Natural killer cell (primary cell): ENCODE data around the gene DMBX1. TPM values are rescaled to one million over a fixed set of nuclear protein-coding genes. Genes with fewer than 3 reads are reported as not detected.

Source experiments
- ATAC-seq, 3 donors: fragments of 150-1000 bp in 2 of 3; fragments of 200-7000 bp in 1 of 3; cut with Tn5 transposase; 1 replicate in 1 of 3; 2 replicates in 2 of 3; pipeline ENCODE4 v1.10.0; 2021; ENCODE audit warnings: mild to moderate bottlenecking in 2 of 3, moderate library complexity in 2 of 3
- DNase-seq, 2 donors: peaks; one replicate each; pipeline versions ENCODE4 v3.0.0 to v3.0.0-alpha.2; 2013 to 2021; ENCODE audit warnings: mixed read lengths in 1 of 2
- H3K27ac ChIP-seq: one replicate; pipeline ENCODE4 v1.5.1; 2013; ENCODE audit warnings: mild to moderate bottlenecking, low read length
- H3K27me3 ChIP-seq: one replicate; pipeline ENCODE4 v1.6.1; 2013; ENCODE audit warnings: low read length; ENCODE audit not compliant: control insufficient read depth, insufficient read depth
- H3K36me3 ChIP-seq: one replicate; pipeline ENCODE4 v1.6.1; 2013; ENCODE audit warnings: low read length; ENCODE audit not compliant: control insufficient read depth, insufficient read depth
- H3K4me1 ChIP-seq: one replicate; pipeline ENCODE4 v1.6.1; 2013; ENCODE audit warnings: low read length; ENCODE audit not compliant: control insufficient read depth, insufficient read depth
- H3K4me3 ChIP-seq: one replicate; pipeline ENCODE4 v1.5.1; 2013; ENCODE audit warnings: low read length
- H3K9me3 ChIP-seq: one replicate; pipeline ENCODE4 v1.6.1; 2013; ENCODE audit warnings: low read length; ENCODE audit not compliant: control insufficient read depth, insufficient read depth
- H3K27ac Mint-ChIP-seq, 2 donors: one replicate each; pipeline ENCODE4 v1.8.0; 2022; ENCODE audit warnings: mild to moderate bottlenecking in 2 of 2, mixed read lengths in 2 of 2, moderate library complexity in 1 of 2
- H3K27me3 Mint-ChIP-seq, 2 donors: one replicate each; pipeline ENCODE4 v1.8.0; 2022; ENCODE audit warnings: low read depth in 2 of 2, mixed read lengths in 2 of 2
- H3K36me3 Mint-ChIP-seq: one replicate; pipeline ENCODE4 v1.8.0; 2022; ENCODE audit warnings: mixed read lengths
- H3K4me1 Mint-ChIP-seq, 2 donors: one replicate each; pipeline ENCODE4 v1.8.0; 2022; ENCODE audit warnings: mixed read lengths in 2 of 2
- H3K4me3 Mint-ChIP-seq: one replicate; pipeline ENCODE4 v1.8.0; 2022; ENCODE audit warnings: mild to moderate bottlenecking, moderate library complexity, mixed read lengths
- H3K9me3 Mint-ChIP-seq, 2 donors: one replicate each; pipeline ENCODE4 v1.8.0; 2022; ENCODE audit warnings: mixed read lengths in 2 of 2
- WGBS: methylation state at CpG from one replicate; pipeline ENCODE4 v1.1.7; 2013; ENCODE audit warnings: missing lambda C conversion rate; ENCODE audit not compliant: insufficient coverage; 5-methylcytosine and 5-hydroxymethylcytosine counted together
- intact Hi-C: fragments of 100-400 bp; cut with micrococcal nuclease; formaldehyde crosslinking; loops from one replicate; pipeline ENCODE4 v1.14.2; 2022
- total RNA-seq, 4 donors: library from RNA; stranded (reverse); fragments of 120-200 nt in 1 of 4; gene quantifications; one replicate each; pipeline versions ENCODE4 v1.2.3 to v1.2.4, GENCODE V29; 2013 to 2022
- TF ChIP-seq, protein P1 (sequence below): fragments of 200-600 bp; IDR thresholded peaks from one replicate; pipeline ENCODE4 v1.8.0; 2022; ENCODE audit warnings: antibody characterized with exemption

DMBX1 gene
- total RNA-seq, 3 donors from 2014 or later (not counting 1 experiment from before 2014, with no cell fraction given): not detected

DNA sequence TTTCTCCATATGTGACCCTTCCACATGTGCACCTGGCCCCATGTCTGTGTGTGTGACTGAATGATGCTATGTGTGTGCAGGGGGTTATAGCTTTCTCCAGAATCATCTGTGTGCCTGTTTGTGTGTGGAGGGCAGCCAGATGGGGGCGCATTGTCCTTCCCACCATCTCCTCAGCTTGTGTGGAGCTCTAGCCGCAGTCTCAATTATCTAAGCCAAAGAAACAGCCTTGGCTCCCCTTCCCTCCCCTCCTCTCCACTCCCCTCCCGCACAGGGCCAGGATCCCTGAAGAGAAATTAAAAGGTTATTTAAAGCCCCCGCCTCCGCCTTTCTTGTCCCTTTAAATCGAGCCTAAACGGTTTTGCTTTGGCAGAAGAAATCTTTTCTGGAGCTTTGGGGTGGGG is 1.8 kb upstream of the DMBX1 start:
- Histone ChIP-seq H3K27me3 (peaks cover 37% of the 10 kb centered on the region), H3K36me3 (no peaks in the 10 kb centered on the region), H3K4me3 (no peak overlapping the region), H3K9me3 (no peaks in the 10 kb centered on the region), H3K27ac (no peak overlapping the region), H3K4me1 (peaks cover 7% of the 10 kb centered on the region)
- intact Hi-C loops: no loop called here
- Mint-ChIP-seq H3K9me3 (no peaks in the 10 kb centered on the region), H3K4me3 (no peak overlapping the region), H3K27me3 (peaks cover 75 to 78% of the 10 kb centered on the region in 2 donors), H3K4me1 (peaks cover 6 to 12% of the 10 kb centered on the region in 2 donors), H3K27ac (no peak overlapping the region), H3K36me3 (no peaks in the 10 kb centered on the region)
- TF ChIP-seq, protein P1, sequence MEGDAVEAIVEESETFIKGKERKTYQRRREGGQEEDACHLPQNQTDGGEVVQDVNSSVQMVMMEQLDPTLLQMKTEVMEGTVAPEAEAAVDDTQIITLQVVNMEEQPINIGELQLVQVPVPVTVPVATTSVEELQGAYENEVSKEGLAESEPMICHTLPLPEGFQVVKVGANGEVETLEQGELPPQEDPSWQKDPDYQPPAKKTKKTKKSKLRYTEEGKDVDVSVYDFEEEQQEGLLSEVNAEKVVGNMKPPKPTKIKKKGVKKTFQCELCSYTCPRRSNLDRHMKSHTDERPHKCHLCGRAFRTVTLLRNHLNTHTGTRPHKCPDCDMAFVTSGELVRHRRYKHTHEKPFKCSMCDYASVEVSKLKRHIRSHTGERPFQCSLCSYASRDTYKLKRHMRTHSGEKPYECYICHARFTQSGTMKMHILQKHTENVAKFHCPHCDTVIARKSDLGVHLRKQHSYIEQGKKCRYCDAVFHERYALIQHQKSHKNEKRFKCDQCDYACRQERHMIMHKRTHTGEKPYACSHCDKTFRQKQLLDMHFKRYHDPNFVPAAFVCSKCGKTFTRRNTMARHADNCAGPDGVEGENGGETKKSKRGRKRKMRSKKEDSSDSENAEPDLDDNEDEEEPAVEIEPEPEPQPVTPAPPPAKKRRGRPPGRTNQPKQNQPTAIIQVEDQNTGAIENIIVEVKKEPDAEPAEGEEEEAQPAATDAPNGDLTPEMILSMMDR: no peak
- DNase-seq: peak in 1 of 2 donors; percentile 19
- WGBS: 31% methylated on average over 7 of the region's 7 CpGs
- ATAC-seq: no peak

GRCh38 chr1:46488343-46489168 is 1.1 kb upstream of the DMBX1 start:
- no peak for ATAC-seq
- peaks cover 7% of the 10 kb centered on the region for H3K4me1 ChIP-seq
- H3K27me3 Mint-ChIP-seq: peaks cover 75 to 78% of the 10 kb centered on the region in 2 donors
- DNase-seq: no peak
- peaks cover 6 to 12% of the 10 kb centered on the region in 2 donors for H3K4me1 Mint-ChIP-seq
- 15% methylated on average over 24 of the region's 24 CpGs for WGBS
- no peak overlapping the region for H3K4me3 ChIP-seq
- intact Hi-C loops: no loop called here
- no peaks in the 10 kb centered on the region for H3K36me3 ChIP-seq
- H3K27ac ChIP-seq: no peak overlapping the region
- H3K36me3 Mint-ChIP-seq: no peaks in the 10 kb centered on the region
- peak overlapping the region; percentile 31 for H3K4me3 Mint-ChIP-seq
- peaks cover 37% of the 10 kb centered on the region for H3K27me3 ChIP-seq
- H3K27ac Mint-ChIP-seq: no peak overlapping the region
- TF ChIP-seq, protein P1: no peak
- no peaks in the 10 kb centered on the region for H3K9me3 ChIP-seq
- H3K9me3 Mint-ChIP-seq: no peaks in the 10 kb centered on the region

GRCh38 chr1:46489169-46489637 is 433 bp upstream of the DMBX1 start:
- no peak overlapping the region for H3K4me3 ChIP-seq
- WGBS: 4% methylated on average over 35 of the region's 35 CpGs
- peaks cover 7% of the 10 kb centered on the region for H3K4me1 ChIP-seq
- Mint-ChIP-seq H3K27me3 (peaks cover 77 to 81% of the 10 kb centered on the region in 2 donors), H3K4me1 (peaks cover 6 to 12% of the 10 kb centered on the region in 2 donors), H3K36me3 (no peaks in the 10 kb centered on the region), H3K4me3 (peak overlapping the region; percentile 31), H3K27ac (no peak overlapping the region), H3K9me3 (no peaks in the 10 kb centered on the region)
- intact Hi-C loops: no loop called here
- DNase-seq (peak in 1 of 2 donors; percentile 16), ATAC-seq (no peak)
- no peak overlapping the region for H3K27ac ChIP-seq
- H3K36me3 ChIP-seq: no peaks in the 10 kb centered on the region
- TF ChIP-seq, protein P1: no peak
- H3K9me3 ChIP-seq: no peaks in the 10 kb centered on the region
- H3K27me3 ChIP-seq: peaks cover 38% of the 10 kb centered on the region
